ENCODE results near the gene HARS1. TPM values are rescaled to one million over a fixed set of nuclear protein-coding genes. Genes with fewer than 3 reads are reported as not detected.
A peak's percentile ranks its signal among the peaks of the same experiment; 100 is the strongest.
"Not testable (repeated sequence)": the region's sequence is repeated elsewhere in the genome, so short reads cannot be mapped to it uniquely, and the experiment has no call there.

HARS1 gene
- total and polyA plus RNA-seq, 2 donors (not counting 1 experiment from before 2014, with no cell fraction given): 32.6 to 60.5 TPM

- Histone ChIP-seq H3K9me3 (ENCODE audit: control extremely low read depth in 1 of 3, control insufficient read depth in 2 of 3, insufficient read depth in 1 of 3, low read length in 2 of 3) (no peaks in the 10 kb centered on the region), H3K4me1 (ENCODE audit: control insufficient read depth in 2 of 2, insufficient read depth in 2 of 2, low read length in 2 of 2) (peaks cover 5 to 14% of the 10 kb centered on the region in 2 donors), H3K27ac (ENCODE audit: low read length in 2 of 2) (peak within 1 kb of the TSS; percentile 66 to 89), H2AFZ (ENCODE audit: insufficient read depth, low read depth, low read length, poor library complexity, severe bottlenecking) (peak within 1 kb of the TSS; percentile 97), H3K9ac (ENCODE audit: low read length) (peak within 1 kb of the TSS; percentile 88), H3K79me2 (ENCODE audit: control insufficient read depth, insufficient read depth, low read length) (peaks cover 20% of the 10 kb centered on the region), H3K4me2 (replicated peaks; ENCODE audit: low read depth, low read length, poor library complexity, severe bottlenecking) (peak within 1 kb of the TSS; percentile 93), H3K4me3 (ENCODE audit: control extremely low read depth in 1 of 5, extremely low read depth in 1 of 5, insufficient read depth in 1 of 5, low read depth in 2 of 5, low read length in 4 of 5) (peak within 1 kb of the TSS; percentile 65 to 92 (median 89)), H3K36me3 (replicated peaks in 1 of 2; ENCODE audit: control extremely low read depth in 1 of 2, control insufficient read depth in 1 of 2, extremely low read depth in 1 of 2, insufficient read depth in 2 of 2, low read length in 1 of 2) (peaks cover 0 to 13% of the 10 kb centered on the region in 2 experiments), H3K27me3 (replicated peaks in 1 of 4; ENCODE audit: control extremely low read depth in 1 of 4, control insufficient read depth in 3 of 4, insufficient read depth in 4 of 4, low read length in 3 of 4) (no peaks in the 10 kb centered on the region), H4K20me1 (ENCODE audit: control insufficient read depth, insufficient read depth, low read length, poor library complexity, severe bottlenecking) (no peaks in the 10 kb centered on the region)
- peak within 1 kb of the TSS; percentile 91 for H3K4me3 Mint-ChIP-seq
- ATAC-seq (ENCODE audit: low read depth) (peak; percentile 99), DNase-seq (peak; percentile 95)
- ChIA-PET POLR2A (interaction anchor here (0.6 to 1.7 kb wide), 6 partner anchors 8 to 105 kb away, joined by 3 to 13 read pairs (median 4); partner anchors contain the start of genes EIF4EBP3, IK and NDUFA2), CTCF (interaction anchor here (0.6 to 2.2 kb wide), 4 partner anchors 8 to 701 kb away, joined by 3 to 13 read pairs (median 4); partner anchors contain the start of genes EIF4EBP3, IK and NDUFA2)
- H3K27me3 Mint-ChIP-seq: no peaks in the 10 kb centered on the region
- H3K9me3 Mint-ChIP-seq (ENCODE audit: insufficient read depth): no peaks in the 10 kb centered on the region
- 2% methylated on average over 57 of the region's 63 CpGs for WGBS (ENCODE audit: insufficient coverage)
- TF ChIP-seq CTCF (IDR thresholded peaks at IDR 0.05) (peak; percentile 77), EZH2 (IDR thresholded peaks at IDR 0.05; ENCODE audit: borderline replicate concordance, insufficient read depth, low read depth, low read length, poor library complexity, severe bottlenecking) (no peak)
- peak within 1 kb of the TSS; percentile 92 for H3K27ac Mint-ChIP-seq
- intact Hi-C loops (cut with micrococcal nuclease): loop anchor here (1.0 to 2.0 kb wide), 10 partner anchors 8 to 532 kb away; partner anchors contain the start of genes ANKHD1, APBB3, EIF4EBP3 and HARS1
- peaks cover 24% of the 10 kb centered on the region for H3K4me1 Mint-ChIP-seq
Measured at GRCh38 chr5:140639148-140639981, 51.8 kb downstream of the HARS1 start, which contains the start of gene TMCO6. Gene TMCO6 (plus strand): TSS chr5:140639451. CDS start chr5:140639528, 77 bp downstream.

- H3K9me3 ChIP-seq (ENCODE audit: control extremely low read depth in 1 of 3, control insufficient read depth in 2 of 3, insufficient read depth in 1 of 3, low read length in 2 of 3); H3K9me3 Mint-ChIP-seq (ENCODE audit: insufficient read depth); DNase-seq; ATAC-seq (ENCODE audit: low read depth); H3K27me3 Mint-ChIP-seq; H4K20me1 ChIP-seq (ENCODE audit: control insufficient read depth, insufficient read depth, low read length, poor library complexity, severe bottlenecking); H3K27me3 ChIP-seq (replicated peaks in 1 of 4; ENCODE audit: control extremely low read depth in 1 of 4, control insufficient read depth in 3 of 4, insufficient read depth in 4 of 4, low read length in 3 of 4): not testable (repeated sequence)
- Histone ChIP-seq H3K36me3 (replicated peaks in 1 of 2; ENCODE audit: control extremely low read depth in 1 of 2, control insufficient read depth in 1 of 2, extremely low read depth in 1 of 2, insufficient read depth in 2 of 2, low read length in 1 of 2) (peaks cover 0 to 11% of the 10 kb centered on the region in 2 experiments), H3K27ac (ENCODE audit: low read length in 2 of 2) (peak overlapping the region; percentile 66 to 89), H3K4me3 (ENCODE audit: control extremely low read depth in 1 of 5, extremely low read depth in 1 of 5, insufficient read depth in 1 of 5, low read depth in 2 of 5, low read length in 4 of 5) (peak overlapping the region; percentile 65 to 92 (median 89)), H3K4me1 (ENCODE audit: control insufficient read depth in 2 of 2, insufficient read depth in 2 of 2, low read length in 2 of 2) (peaks cover 5 to 14% of the 10 kb centered on the region in 2 donors), H2AFZ (ENCODE audit: insufficient read depth, low read depth, low read length, poor library complexity, severe bottlenecking) (peak overlapping the region; percentile 97), H3K79me2 (ENCODE audit: control insufficient read depth, insufficient read depth, low read length) (peaks cover 18% of the 10 kb centered on the region), H3K9ac (ENCODE audit: low read length) (peak overlapping the region; percentile 88), H3K4me2 (replicated peaks; ENCODE audit: low read depth, low read length, poor library complexity, severe bottlenecking) (peak overlapping the region; percentile 93)
- H3K4me3 Mint-ChIP-seq: peak overlapping the region; percentile 91
- peaks cover 24% of the 10 kb centered on the region for H3K4me1 Mint-ChIP-seq
- H3K27ac Mint-ChIP-seq: peak overlapping the region; percentile 92
- intact Hi-C loops (cut with micrococcal nuclease): loop anchor here (1.0 to 2.0 kb wide), 10 partner anchors 8 to 532 kb away; partner anchors contain the start of genes ANKHD1, APBB3, EIF4EBP3 and HARS1
- POLR2A ChIA-PET: interaction anchor here (0.6 to 1.7 kb wide), 4 partner anchors 9 to 91 kb away, joined by 3 to 13 read pairs (median 4); partner anchors contain the start of genes EIF4EBP3, IK and NDUFA2
- WGBS (ENCODE audit: insufficient coverage): 21% methylated on average over 9 of the region's 9 CpGs
- CTCF ChIA-PET: interaction anchor here (0.6 to 2.2 kb wide), 4 partner anchors 9 to 701 kb away, joined by 3 to 13 read pairs (median 4); partner anchors contain the start of genes EIF4EBP3, IK and NDUFA2
Measured at GRCh38 chr5:140638898-140639147, 52.3 kb downstream of the HARS1 start.

Data from B cell (primary cell).